IMR-90 (cell line): ENCODE measurements around the gene GSN. TPM values are rescaled to one million over a fixed set of nuclear protein-coding genes. Genes with fewer than 3 reads are reported as not detected.
A peak's percentile ranks its signal among the peaks of the same experiment; 100 is the strongest.

ENCODE experiments used
- ATAC-seq: fragments of 200-7000 bp; cut with Tn5 transposase; 2 replicates; pipeline ENCODE4 v1.9.1; 2020; ENCODE audit warnings: low read depth, mild to moderate bottlenecking, moderate library complexity
- BruUV-seq: library from RNA; stranded (reverse); fragments of 400-500 nt; replicated peaks from 2 replicates; lab custom pipeline; 2021; lab: Mats Ljungman, UMichigan
- CTCF ChIA-PET: fragments of 300-600 bp; formaldehyde crosslinking; extraction: SDS; loops from one replicate; lab custom pipeline; 2021; ENCODE audit warnings: antibody characterized with exemption; lab: Yijun Ruan, JAX
- POLR2A ChIA-PET: fragments of 300-600 bp; sonication (Branson Sonifier 250); formaldehyde crosslinking; loops from one replicate; lab custom pipeline; 2022; ENCODE audit warnings: antibody characterized with exemption; ENCODE audit not compliant: unreplicated experiment; lab: Charles Lee
- DNase-seq: peaks from one replicate; pipeline ENCODE4 v3.0.0; 2013
- H2AFZ ChIP-seq: replicated peaks from 2 replicates; pipeline ENCODE3; 2013; ENCODE audit warnings: low read length, mild to moderate bottlenecking; ENCODE audit not compliant: poor library complexity
- H2AK5ac ChIP-seq: 2 replicates; pipeline ENCODE4 v1.6.1; 2013; ENCODE audit warnings: low read depth, low read length, inconsistent platforms
- H2AK9ac ChIP-seq: replicated peaks from 2 replicates; pipeline ENCODE3; 2013; ENCODE audit warnings: mild to moderate bottlenecking, low read depth, low read length, moderate library complexity; ENCODE audit not compliant: poor library complexity
- H2BK120ac ChIP-seq: 2 replicates; pipeline ENCODE4 v1.6.1; 2013; ENCODE audit warnings: low read depth, low read length, inconsistent platforms
- H2BK15ac ChIP-seq: 3 replicates; pipeline ENCODE4 v1.6.1; 2013; ENCODE audit warnings: low read depth, low read length, inconsistent platforms
- H2BK20ac ChIP-seq: 2 replicates; pipeline ENCODE4 v1.6.1; 2013; ENCODE audit warnings: low read depth, mild to moderate bottlenecking, inconsistent platforms, low read length, moderate library complexity
- H2BK5ac ChIP-seq: 2 replicates; pipeline ENCODE4 v1.6.1; 2013; ENCODE audit warnings: mild to moderate bottlenecking, low read depth, low read length, inconsistent platforms; ENCODE audit not compliant: poor library complexity, severe bottlenecking
- H3K14ac ChIP-seq: replicated peaks from 2 replicates; pipeline ENCODE4 v1.6.1; 2013; ENCODE audit warnings: low read depth, low read length, inconsistent platforms
- H3K18ac ChIP-seq: 2 replicates; pipeline ENCODE4 v1.6.1; 2013; ENCODE audit warnings: low read depth, low read length, control low read depth
- H3K23ac ChIP-seq: 2 replicates; pipeline ENCODE4 v1.6.1; 2013; ENCODE audit warnings: low read depth, low read length, inconsistent platforms
- H3K27ac ChIP-seq: 2 replicates; pipeline ENCODE4 v1.5.1; 2013; ENCODE audit warnings: mild to moderate bottlenecking, control low read depth, low read length; ENCODE audit not compliant: insufficient read depth
- H3K27me3 ChIP-seq: 2 replicates; pipeline ENCODE4 v1.6.1; 2013; ENCODE audit warnings: low read length; ENCODE audit not compliant: control insufficient read depth, insufficient read depth
- H3K36me3 ChIP-seq: 2 replicates; pipeline ENCODE4 v1.6.1; 2013; ENCODE audit warnings: low read length, mixed read lengths; ENCODE audit not compliant: control insufficient read depth, insufficient read depth
- H3K4ac ChIP-seq: 2 replicates; pipeline ENCODE4 v1.6.1; 2013; ENCODE audit warnings: low read depth, low read length, inconsistent platforms
- H3K4me1 ChIP-seq: 2 replicates; pipeline ENCODE4 v1.6.1; 2013; ENCODE audit warnings: low read length, mixed read lengths; ENCODE audit not compliant: control insufficient read depth, insufficient read depth
- H3K4me2 ChIP-seq: 2 replicates; pipeline ENCODE4 v1.6.1; 2013; ENCODE audit warnings: low read depth, mild to moderate bottlenecking, control low read depth, low read length, moderate library complexity
- H3K4me3 ChIP-seq: 2 replicates; pipeline ENCODE4 v1.5.1; 2013; ENCODE audit warnings: low read depth, mild to moderate bottlenecking, control low read depth, low read length, moderate library complexity; ENCODE audit not compliant: insufficient read depth
- H3K56ac ChIP-seq: 2 replicates; pipeline ENCODE4 v1.6.1; 2013; ENCODE audit warnings: low read length, inconsistent platforms; ENCODE audit not compliant: insufficient read depth; ENCODE audit errors: extremely low read depth
- H3K79me1 ChIP-seq, 2 experiments: 2 replicates each; pipeline ENCODE4 v1.6.1; 2013; ENCODE audit warnings: low read length in 2 of 2, inconsistent platforms in 1 of 2, low read depth in 1 of 2
- H3K9ac ChIP-seq: 2 replicates; pipeline ENCODE4 v1.6.1; 2013; ENCODE audit warnings: low read depth, low read length, control low read depth
- H3K9me1 ChIP-seq: 2 replicates; pipeline ENCODE4 v1.6.1; 2013; ENCODE audit warnings: low read length, inconsistent platforms; ENCODE audit not compliant: insufficient read depth
- H3K9me3 ChIP-seq: 2 replicates; pipeline ENCODE4 v1.6.1; 2013; ENCODE audit warnings: low read length; ENCODE audit not compliant: control insufficient read depth, insufficient read depth
- H4K20me1 ChIP-seq: 2 replicates; pipeline ENCODE4 v1.6.1; 2013; ENCODE audit warnings: low read length, inconsistent platforms; ENCODE audit not compliant: insufficient read depth
- H4K5ac ChIP-seq: 2 replicates; pipeline ENCODE4 v1.6.1; 2013; ENCODE audit warnings: mild to moderate bottlenecking, low read depth, low read length, control low read depth
- H4K8ac ChIP-seq, 2 experiments: 2 replicates each; pipeline ENCODE4 v1.6.1; 2013; ENCODE audit warnings: low read depth in 2 of 2, low read length in 2 of 2, control low read depth in 1 of 2, inconsistent platforms in 1 of 2
- H4K91ac ChIP-seq: 2 replicates; pipeline ENCODE4 v1.6.1; 2013; ENCODE audit warnings: low read depth, low read length, inconsistent platforms; ENCODE audit not compliant: insufficient read depth
- MAFK ChIP-seq: IDR thresholded peaks from 2 replicates; pipeline ENCODE4 v1.6.1; 2012; ENCODE audit warnings: low read depth, low read length, improper control_type of control experiment
- MAZ ChIP-seq: IDR thresholded peaks from 2 replicates; pipeline ENCODE4 v1.6.1; 2012; ENCODE audit warnings: low read depth, mild to moderate bottlenecking, low read length, improper control_type of control experiment, moderate library complexity, borderline replicate concordance
- NFE2L2 ChIP-seq: fragments of 150-350 bp; IDR thresholded peaks from 2 replicates; pipeline ENCODE4 v1.6.1; 2016; ENCODE audit warnings: low read depth, mild to moderate bottlenecking, low read length
- POLR2A ChIP-seq: IDR thresholded peaks from 2 replicates; pipeline ENCODE4 v1.6.1; 2012; ENCODE audit warnings: mild to moderate bottlenecking, low read depth, low read length
- WGBS, 2 experiments: methylation state at CpG; one replicate each; pipeline versions ENCODE4 v1.1.5 to v1.1.7; 2013; ENCODE audit warnings: missing lambda C conversion rate in 2 of 2; ENCODE audit not compliant: insufficient read length in 1 of 2; ENCODE audit errors: extremely low coverage in 2 of 2; 5-methylcytosine and 5-hydroxymethylcytosine counted together
- dilution Hi-C: fragments of 300-500 bp; cut with HindIII; formaldehyde crosslinking; loops from one replicate; pipeline ENCODE4 v1.14.3; 2018; ENCODE audit warnings: low sequenced_read_pairs; ENCODE audit not compliant: unreplicated experiment
- in situ Hi-C: fragments of 300-500 bp; cut with MboI; formaldehyde crosslinking; loops from 3 replicates; pipeline ENCODE4 v1.14.3; 2019; ENCODE audit warnings: low sequenced_read_pairs, inconsistent platforms, mixed read lengths
- intact Hi-C: fragments of 100-400 bp; cut with micrococcal nuclease; formaldehyde crosslinking; loops from 2 replicates; pipeline ENCODE4 v1.10.0; 2022
- polyA plus RNA-seq, 3 experiments: library from polyadenylated mRNA; depleted of rRNA; stranded (reverse); fragments of >200 nt; gene quantifications; 2 replicates each; pipeline ENCODE4 v1.2.3, GENCODE V29; 2012; ENCODE audit warnings: low replicate concordance in 1 of 3
- total RNA-seq: library from RNA; depleted of rRNA; stranded (reverse); fragments of >200 nt; gene quantifications from 2 replicates; pipeline ENCODE4 v1.2.3, GENCODE V29; 2012
- TF ChIP-seq, protein P1 (sequence below): fragments of 150-350 bp; IDR thresholded peaks from 2 replicates; pipeline ENCODE4 v1.6.1; 2016; ENCODE audit warnings: low read depth, mild to moderate bottlenecking, low read length, moderate library complexity, borderline replicate concordance

GSN gene
- total and polyA plus RNA-seq, 2 of the 4 experiments (the other 2 are of a cell fraction): 495 to 547 TPM

DNA sequence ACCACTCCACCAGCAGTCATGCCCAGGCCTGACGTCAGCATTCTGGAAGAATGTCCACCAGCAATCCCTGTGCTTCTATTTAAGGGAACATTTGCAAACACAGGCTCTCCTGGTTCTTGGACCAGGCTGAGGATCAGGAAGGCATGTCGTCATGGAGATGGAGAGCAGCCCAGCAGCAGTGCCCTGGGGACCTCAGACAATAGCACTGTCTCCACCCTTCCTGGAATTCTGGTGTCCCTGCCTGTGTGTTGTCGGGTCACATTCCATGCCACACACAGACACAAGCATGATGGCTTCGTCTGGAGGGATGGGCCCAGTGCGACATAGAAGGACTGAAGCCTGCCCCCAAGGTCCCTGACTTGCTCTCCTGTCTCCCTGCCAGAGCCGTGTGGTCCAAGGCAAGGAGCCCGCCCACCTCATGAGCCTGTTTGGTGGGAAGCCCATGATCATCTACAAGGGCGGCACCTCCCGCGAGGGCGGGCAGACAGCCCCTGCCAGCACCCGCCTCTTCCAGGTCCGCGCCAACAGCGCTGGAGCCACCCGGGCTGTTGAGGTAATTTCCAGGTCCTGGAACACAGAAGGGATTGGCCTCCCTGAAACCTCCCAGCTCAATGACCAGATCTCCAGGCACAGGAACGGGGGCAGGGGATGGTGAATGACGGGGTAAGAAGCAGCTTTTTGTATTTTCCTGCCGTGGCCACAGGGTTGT is 58.3 kb downstream of the GSN start:
- no peak overlapping the region for H3K4me3 ChIP-seq
- H4K91ac ChIP-seq: peak overlapping the region; percentile 68
- H2AK5ac ChIP-seq: peak overlapping the region; percentile 93
- H3K27me3 ChIP-seq: no peaks in the 10 kb centered on the region
- no peak overlapping the region for H4K5ac ChIP-seq
- peak overlapping the region; percentile 77 for H2AK9ac ChIP-seq
- CTCF ChIA-PET: no interaction called here
- H4K20me1 ChIP-seq: no peaks in the 10 kb centered on the region; the same call in 1 of the 2 replicates
- H2AFZ ChIP-seq: no peak overlapping the region
- H3K4me1 ChIP-seq: peaks cover 11% of the 10 kb centered on the region
- no peak for TF ChIP-seq MAZ
- TF ChIP-seq NFE2L2: no peak
- no peak for TF ChIP-seq POLR2A
- TF ChIP-seq, protein P1, sequence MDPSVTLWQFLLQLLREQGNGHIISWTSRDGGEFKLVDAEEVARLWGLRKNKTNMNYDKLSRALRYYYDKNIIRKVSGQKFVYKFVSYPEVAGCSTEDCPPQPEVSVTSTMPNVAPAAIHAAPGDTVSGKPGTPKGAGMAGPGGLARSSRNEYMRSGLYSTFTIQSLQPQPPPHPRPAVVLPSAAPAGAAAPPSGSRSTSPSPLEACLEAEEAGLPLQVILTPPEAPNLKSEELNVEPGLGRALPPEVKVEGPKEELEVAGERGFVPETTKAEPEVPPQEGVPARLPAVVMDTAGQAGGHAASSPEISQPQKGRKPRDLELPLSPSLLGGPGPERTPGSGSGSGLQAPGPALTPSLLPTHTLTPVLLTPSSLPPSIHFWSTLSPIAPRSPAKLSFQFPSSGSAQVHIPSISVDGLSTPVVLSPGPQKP: no peak
- TF ChIP-seq MAFK: no peak
- 65% methylated on average over 4 of the region's 19 CpGs; no CpG with 5 or more reads in 1 of the 2 experiments for WGBS, 2 experiments
- intact Hi-C loops: no loop called here
- H3K9ac ChIP-seq: no peak overlapping the region
- peak overlapping the region; percentile 39 to 79; a peak in 3 of 4 replicates for H4K8ac ChIP-seq
- peaks cover 78% of the 10 kb centered on the region for H3K36me3 ChIP-seq
- peaks cover 19 to 55% of the 10 kb centered on the region in 2 experiments for H3K79me1 ChIP-seq
- H3K27ac ChIP-seq: 0 out of 2 replicates have a peak overlapping the region, but pooled peaks have one; percentile 8
- dilution Hi-C loops: no loop called here
- no peak overlapping the region for H3K56ac ChIP-seq
- peaks cover 36% of the 10 kb centered on the region for H3K9me1 ChIP-seq
- peak overlapping the region; percentile 72 for H2BK20ac ChIP-seq
- peak overlapping the region; percentile 89 for H3K4ac ChIP-seq
- ATAC-seq (peak; percentile 48), DNase-seq (peak; percentile 44)
- no peak overlapping the region for H3K18ac ChIP-seq
- peak overlapping the region; percentile 29; the same call in 2 of the 3 replicates for H2BK15ac ChIP-seq
- POLR2A ChIA-PET: no interaction called here
- no peaks in the 10 kb centered on the region for H3K9me3 ChIP-seq
- no peak overlapping the region; the same call in 1 of the 2 replicates for H3K23ac ChIP-seq
- peak overlapping the region; percentile 90 for H2BK120ac ChIP-seq
- H3K4me2 ChIP-seq: no peak overlapping the region
- H3K14ac ChIP-seq: peak overlapping the region; percentile 79
- BruUV-seq: no TSS peak
- H2BK5ac ChIP-seq: peak overlapping the region; percentile 38
- in situ Hi-C loops: no loop called here
